Endothelial cell of umbilical vein (primary cell): ENCODE results near the gene CSNK1D. TPM values are rescaled to one million over a fixed set of nuclear protein-coding genes. Genes with fewer than 3 reads are reported as not detected.

Experiments
- BruUV-seq: library from RNA; stranded (reverse); fragments of 400-500 nt; replicated peaks from 2 replicates; lab custom pipeline; 2021; lab: Mats Ljungman, UMichigan
- CTCF ChIA-PET: fragments of 300-600, 350-600 bp; sonication (Branson Sonifier 250); formaldehyde crosslinking; loops from one replicate; lab custom pipeline; 2021; ENCODE audit warnings: antibody characterized with exemption, inconsistent platforms; lab: Charles Lee
- POLR2A ChIA-PET: fragments of 300-600, 350-600 bp; sonication (Branson Sonifier 250); formaldehyde crosslinking; loops from one replicate; lab custom pipeline; 2021; ENCODE audit warnings: antibody characterized with exemption, inconsistent platforms; lab: Charles Lee
- DNase-seq: peaks from one replicate; pipeline ENCODE4 v3.0.0-alpha.2; 2011; ENCODE audit warnings: low read depth, low spot score
- FAIRE-seq: peaks from 2 replicates; lab custom pipeline; 2011; peaks lifted over from hg19 to GRCh38; lab: Jason Lieb, UNC
- H2AFZ ChIP-seq: 2 replicates; pipeline ENCODE4 v1.6.0; 2012; ENCODE audit warnings: low read depth, low read length, control low read depth, inconsistent platforms
- H3K27ac ChIP-seq: 2 replicates; pipeline ENCODE4 v1.5.1; 2011; ENCODE audit warnings: low read depth, mild to moderate bottlenecking, control low read depth, low read length, moderate library complexity; ENCODE audit not compliant: insufficient read depth
- H3K27me3 ChIP-seq, 2 experiments: 2 replicates each; pipeline versions ENCODE4 v1.6.0 to v1.6.1; 2011; ENCODE audit warnings: low read length in 2 of 2, mixed read lengths in 1 of 2; ENCODE audit not compliant: control insufficient read depth in 2 of 2, insufficient read depth in 2 of 2
- H3K36me3 ChIP-seq, 2 experiments: 2 replicates in 1 of 2; 3 replicates in 1 of 2; pipeline ENCODE4 v1.5.1; 2011; ENCODE audit warnings: low read length in 2 of 2, mild to moderate bottlenecking in 1 of 2, moderate library complexity in 1 of 2; ENCODE audit not compliant: control insufficient read depth in 2 of 2, insufficient read depth in 2 of 2; ENCODE audit errors: extremely low read depth in 1 of 2
- H3K4me1 ChIP-seq: 3 replicates; pipeline ENCODE4 v1.5.1; 2011; ENCODE audit warnings: mild to moderate bottlenecking, low read length; ENCODE audit not compliant: control insufficient read depth, insufficient read depth; ENCODE audit errors: extremely low read depth
- H3K4me2 ChIP-seq: 2 replicates; pipeline ENCODE4 v1.6.1; 2011; ENCODE audit warnings: low read length, control low read depth, mixed read lengths; ENCODE audit not compliant: insufficient read depth
- H3K4me3 ChIP-seq, 3 experiments: fragments of 200-600 bp in 1 of 3; sonication (generic), shearing (Covaris generic) in 1 of 3; replicated peaks in 1 of 3; 2 replicates each; pipeline ENCODE4 v1.5.1; 2011 to 2016; ENCODE audit warnings: control low read depth in 3 of 3, low read length in 3 of 3, mild to moderate bottlenecking in 2 of 3, inconsistent platforms in 1 of 3, low read depth in 1 of 3, moderate library complexity in 1 of 3; ENCODE audit not compliant: insufficient read depth in 1 of 3
- H3K79me2 ChIP-seq: 2 replicates; pipeline ENCODE4 v1.6.0; 2012; ENCODE audit warnings: low read length, inconsistent platforms; ENCODE audit not compliant: control insufficient read depth, insufficient read depth
- H3K9ac ChIP-seq: replicated peaks from 2 replicates; pipeline ENCODE3; 2011; ENCODE audit warnings: low read length, control low read depth; ENCODE audit not compliant: insufficient read depth; ENCODE audit errors: extremely low read depth
- H3K9me1 ChIP-seq: replicated peaks from 3 replicates; pipeline ENCODE4 v1.6.0; 2011; ENCODE audit warnings: mild to moderate bottlenecking, low read length; ENCODE audit not compliant: control insufficient read depth, insufficient read depth; ENCODE audit errors: extremely low read depth
- H3K9me3 ChIP-seq: replicated peaks from 2 replicates; pipeline ENCODE4 v1.5.1; 2012; ENCODE audit warnings: low read length, inconsistent platforms; ENCODE audit not compliant: control insufficient read depth, insufficient read depth
- H4K20me1 ChIP-seq: replicated peaks from 2 replicates; pipeline ENCODE3; 2011; ENCODE audit warnings: mild to moderate bottlenecking, low read length; ENCODE audit not compliant: control insufficient read depth, insufficient read depth; ENCODE audit errors: extremely low read depth
- CTCF ChIP-seq, 2 donors: IDR thresholded peaks; 1 replicate in 1 of 2; 2 replicates in 1 of 2; pipeline ENCODE4 v1.5.1; 2011; ENCODE audit warnings: low read length in 2 of 2, mild to moderate bottlenecking in 2 of 2, moderate library complexity in 2 of 2, control low read depth in 1 of 2, inconsistent platforms in 1 of 2, low read depth in 1 of 2; ENCODE audit not compliant: insufficient read depth in 1 of 2; ENCODE audit errors: extremely low read depth in 1 of 2
- EZH2 ChIP-seq: IDR thresholded peaks from 2 replicates; pipeline ENCODE4 v1.6.1; 2012; ENCODE audit warnings: borderline replicate concordance, low read depth, mild to moderate bottlenecking, moderate library complexity, low read length, inconsistent platforms; ENCODE audit not compliant: severe bottlenecking
- FOS ChIP-seq: IDR thresholded peaks from 2 replicates; pipeline ENCODE4 v1.6.1; 2011; ENCODE audit warnings: mild to moderate bottlenecking, low read length, moderate library complexity, borderline replicate concordance; ENCODE audit not compliant: insufficient read depth
- GATA2 ChIP-seq: IDR thresholded peaks from 2 replicates; pipeline ENCODE4 v1.7.0; 2011; ENCODE audit warnings: low read depth, mild to moderate bottlenecking, moderate library complexity, mixed read lengths, low read length; ENCODE audit not compliant: insufficient read length, insufficient read depth
- JUN ChIP-seq: IDR thresholded peaks from 2 replicates; pipeline ENCODE4 v1.6.1; 2011; ENCODE audit warnings: borderline replicate concordance, low read depth; ENCODE audit not compliant: insufficient read length, insufficient read depth
- MAX ChIP-seq: IDR thresholded peaks from 2 replicates; pipeline ENCODE4 v1.6.1; 2011; ENCODE audit not compliant: insufficient read depth, insufficient read length
- MYC ChIP-seq: IDR thresholded peaks from one replicate; pipeline ENCODE4 v1.6.1; 2011; ENCODE audit warnings: mild to moderate bottlenecking, low read depth, low read length
- POLR2A ChIP-seq: IDR thresholded peaks from 2 replicates; pipeline ENCODE4 v1.6.1; 2012; ENCODE audit warnings: low read depth, mild to moderate bottlenecking, control low read depth, low read length
- POLR2AphosphoS5 ChIP-seq: IDR thresholded peaks from 2 replicates; pipeline ENCODE4 v1.6.1; 2012; ENCODE audit warnings: low read depth, mild to moderate bottlenecking, control low read depth, low read length, moderate library complexity; ENCODE audit not compliant: insufficient read depth
- dilution Hi-C: fragments of 300-500 bp; cut with MboI; formaldehyde crosslinking; loops from one replicate; pipeline ENCODE4 v1.15.0; 2019; ENCODE audit warnings: low sequenced_read_pairs; ENCODE audit not compliant: extremely low pct_ligation_motif_present
- intact Hi-C: fragments of 100-400 bp; cut with micrococcal nuclease; formaldehyde crosslinking; loops from one replicate; pipeline ENCODE4 v1.10.0; 2022
- polyA plus RNA-seq, 4 experiments: library from polyadenylated mRNA; depleted of rRNA in 3 of 4; stranded (reverse) in 3 of 4; unstranded in 1 of 4; fragments of >200 nt; gene quantifications; 2 replicates each; pipeline versions ENCODE4 v1.2.1 to v1.2.3, GENCODE V29; 2011 to 2012; ENCODE audit warnings: missing spikeins in 1 of 4
- total RNA-seq: library from RNA; stranded (reverse); gene quantifications from 2 replicates; pipeline ENCODE4 v1.2.3, GENCODE V29; 2021

CSNK1D gene
- total and polyA plus RNA-seq, 2 donors (not counting 3 experiments of a cell fraction or from before 2014, with no cell fraction given) = 127 to 155 TPM

- BruUV-seq = no TSS peak
- Histone ChIP-seq H3K36me3 (no peaks in the 10 kb centered on the region), H4K20me1 (no peaks in the 10 kb centered on the region), H3K27ac (no peak overlapping the region), H3K79me2 (no peaks in the 10 kb centered on the region), H3K4me2 (no peak overlapping the region), H3K4me3 (no peak overlapping the region), H3K4me1 (peaks cover 16% of the 10 kb centered on the region), H3K9me3 (no peaks in the 10 kb centered on the region), H3K9me1 (no peaks in the 10 kb centered on the region), H3K27me3 (no peaks in the 10 kb centered on the region), H3K9ac (no peak overlapping the region), H2AFZ (no peak overlapping the region)
- ChIA-PET POLR2A (no interaction called here), CTCF (interaction anchor here (1.0 to 1.5 kb wide), 4 partner anchors 8 to 18 kb away, joined by 3 to 6 read pairs (median 3); partner anchors contain the start of gene CSNK1D)
- DNase-seq (no peak), FAIRE-seq (no peak)
- dilution Hi-C loops (no loop called here), intact Hi-C loops (no loop called here)
- TF ChIP-seq GATA2 (no peak), MYC (no peak), JUN (no peak), EZH2 (no peak), CTCF (IDR thresholded peaks at IDR 0.05; ENCODE audit: extremely low read depth in 1 of 2, insufficient read depth in 1 of 2, low read depth in 1 of 2, low read length in 2 of 2) (no peak), MAX (no peak), POLR2AphosphoS5 (no peak), POLR2A (no peak), FOS (no peak)
These were observed 9.8 kb upstream of the CSNK1D start for GRCh38 chr17:82283208-82283749.
